Immature natural killer cell (primary cell): Measurements from ENCODE around the gene IFI44L. TPM values are rescaled to one million over a fixed set of nuclear protein-coding genes. Genes with fewer than 3 reads are reported as not detected.

Experiments used
- DNase-seq, 3 donors: peaks; one replicate each; pipeline ENCODE4 v3.0.0; 2022; ENCODE audit warnings: mixed read lengths in 1 of 3
- H3K27ac Mint-ChIP-seq, 6 donors: one replicate each; pipeline ENCODE4 v1.8.0; 2020; ENCODE audit warnings: mixed read lengths in 6 of 6, mild to moderate bottlenecking in 5 of 6, inconsistent platforms in 4 of 6, moderate library complexity in 3 of 6
- H3K27me3 Mint-ChIP-seq, 3 donors: one replicate each; pipeline ENCODE4 v1.8.0; 2020 to 2021; ENCODE audit warnings: low read depth in 3 of 3, mild to moderate bottlenecking in 3 of 3, mixed read lengths in 3 of 3, moderate library complexity in 3 of 3, inconsistent platforms in 1 of 3
- H3K36me3 Mint-ChIP-seq, 3 donors: one replicate each; pipeline ENCODE4 v1.8.0; 2020; ENCODE audit warnings: mixed read lengths in 3 of 3, inconsistent platforms in 2 of 3, mild to moderate bottlenecking in 2 of 3
- H3K4me1 Mint-ChIP-seq, 2 donors: one replicate each; pipeline ENCODE4 v1.8.0; 2020; ENCODE audit warnings: inconsistent platforms in 2 of 2, mild to moderate bottlenecking in 2 of 2, mixed read lengths in 2 of 2, moderate library complexity in 1 of 2
- H3K4me3 Mint-ChIP-seq, 5 donors: one replicate each; pipeline ENCODE4 v1.8.0; 2020; ENCODE audit warnings: mild to moderate bottlenecking in 5 of 5, mixed read lengths in 5 of 5, inconsistent platforms in 3 of 5, moderate library complexity in 3 of 5
- H3K9me3 Mint-ChIP-seq, 6 donors: one replicate each; pipeline ENCODE4 v1.8.0; 2020; ENCODE audit warnings: mild to moderate bottlenecking in 6 of 6, mixed read lengths in 6 of 6, inconsistent platforms in 4 of 6, moderate library complexity in 3 of 6
- polyA plus RNA-seq, 3 donors: library from polyadenylated mRNA; unstranded; fragments of 300-500 nt; fragmentation: Illumina TruSeq; gene quantifications; one replicate each; pipeline ENCODE4 v1.2.3, GENCODE V29; 2021

The IFI44L gene
- polyA plus RNA-seq, 3 donors from 2014 or later, result 0.59 to 6.0 (median 4.6) TPM

- H3K4me3 Mint-ChIP-seq, result peak overlapping the region in 3 of 5 donors; percentile 14 to 51 (median 39)
- no peaks in the 10 kb centered on the region for H3K9me3 Mint-ChIP-seq
- peaks cover 28 to 50% of the 10 kb centered on the region in 2 donors for H3K4me1 Mint-ChIP-seq
- no peaks in the 10 kb centered on the region for H3K36me3 Mint-ChIP-seq
- H3K27me3 Mint-ChIP-seq, result peaks cover 0 to 6% (median 0%) of the 10 kb centered on the region in 3 donors
- peak overlapping the region in 1 of 6 donors; percentile 36 for H3K27ac Mint-ChIP-seq
- DNase-seq, result peak; percentile 63 to 68 (median 68)
Measured at GRCh38 chr1:78617615-78618026, 2.6 kb upstream of the IFI44L start.

DNA sequence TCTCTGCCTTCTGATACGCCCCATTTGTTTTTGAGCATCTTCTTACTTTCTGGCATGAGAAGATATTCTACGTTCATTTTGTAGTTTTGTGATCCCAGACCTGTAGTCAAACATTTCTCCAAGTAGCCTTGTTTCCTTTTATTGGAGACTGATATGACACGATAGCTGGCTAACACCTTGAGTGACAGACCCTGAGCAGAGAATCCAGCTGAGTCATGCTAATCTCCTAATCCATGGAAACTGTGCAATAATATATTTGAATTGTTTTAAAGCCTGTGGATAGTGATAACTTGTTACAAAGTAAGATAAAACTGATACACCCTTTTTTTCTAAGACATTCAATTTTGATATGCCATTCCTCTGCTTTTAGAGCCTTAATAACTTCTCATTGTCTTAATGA is 1.2 kb upstream of the IFI44L start:
- Mint-ChIP-seq H3K27ac (peak overlapping the region; percentile 14 to 84 (median 76)), H3K9me3 (no peaks in the 10 kb centered on the region), H3K36me3 (peaks cover 0 to 6% (median 0%) of the 10 kb centered on the region in 3 donors), H3K27me3 (peaks cover 0 to 6% (median 0%) of the 10 kb centered on the region in 3 donors), H3K4me3 (peak overlapping the region in 3 of 5 donors; percentile 4 to 37 (median 20)), H3K4me1 (peaks cover 32 to 65% of the 10 kb centered on the region in 2 donors)
- DNase-seq, result no peak

DNA sequence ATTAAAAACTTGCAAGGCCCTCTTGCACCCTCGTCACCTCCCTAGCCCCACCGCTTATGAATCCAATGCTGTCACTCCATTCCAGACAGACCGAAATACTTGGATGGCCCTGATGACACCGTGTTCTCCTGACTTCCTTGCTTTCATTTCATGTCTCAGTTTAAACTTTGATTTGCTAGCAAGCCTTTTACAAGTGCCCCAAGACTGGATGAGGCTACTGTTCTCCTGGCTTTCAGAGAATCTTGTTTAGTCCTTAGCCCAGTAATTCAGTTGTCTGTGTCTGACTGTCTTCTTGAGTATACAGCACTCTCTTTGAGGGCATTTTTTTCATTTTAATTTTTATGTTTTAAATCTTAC is 824 bp upstream of the IFI44L start:
- DNase-seq, result no peak
- Mint-ChIP-seq H3K4me3 (peak overlapping the region; percentile 76 to 88 (median 77)), H3K9me3 (no peaks in the 10 kb centered on the region), H3K36me3 (peaks cover 0 to 10% (median 3%) of the 10 kb centered on the region in 3 donors), H3K4me1 (peaks cover 32 to 68% of the 10 kb centered on the region in 2 donors), H3K27me3 (peaks cover 0 to 6% (median 0%) of the 10 kb centered on the region in 3 donors), H3K27ac (peak overlapping the region; percentile 14 to 84 (median 76))

DNA sequence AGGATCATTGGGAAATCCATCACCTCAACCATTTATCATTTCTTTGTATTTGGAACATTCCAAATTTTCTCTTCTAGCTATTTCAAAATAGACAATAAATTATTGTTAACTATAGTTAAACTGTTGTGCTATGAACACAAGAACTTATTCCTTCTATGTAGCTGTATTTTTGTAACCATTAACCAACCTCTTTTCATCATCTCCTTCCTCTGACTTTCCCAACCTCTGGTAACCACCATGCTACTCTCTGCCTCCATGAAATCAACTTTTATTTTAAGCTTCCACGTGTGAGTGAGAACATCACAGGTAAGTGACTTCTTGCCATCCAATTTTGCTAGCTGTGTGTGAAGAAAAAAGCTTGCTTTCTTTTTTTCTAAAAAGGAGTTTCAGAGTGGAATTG is 418 bp downstream of the IFI44L start:
- peaks cover 0 to 15% (median 3%) of the 10 kb centered on the region in 3 donors for H3K36me3 Mint-ChIP-seq
- H3K4me3 Mint-ChIP-seq, result peak overlapping the region; percentile 76 to 88 (median 77)
- no peaks in the 10 kb centered on the region for H3K9me3 Mint-ChIP-seq
- H3K4me1 Mint-ChIP-seq, result peaks cover 32 to 81% of the 10 kb centered on the region in 2 donors
- H3K27ac Mint-ChIP-seq, result peak overlapping the region; percentile 41 to 89 (median 76)
- no peak for DNase-seq
- H3K27me3 Mint-ChIP-seq, result peaks cover 0 to 4% (median 0%) of the 10 kb centered on the region in 3 donors

GRCh38 chr1:78622548-78622947 is 2.3 kb downstream of the IFI44L start:
- Mint-ChIP-seq H3K9me3 (no peaks in the 10 kb centered on the region), H3K36me3 (peaks cover 0 to 21% (median 3%) of the 10 kb centered on the region in 3 donors), H3K27ac (peak overlapping the region in 3 of 6 donors; percentile 26 to 34 (median 32)), H3K4me3 (peak overlapping the region in 4 of 5 donors; percentile 26 to 80 (median 40)), H3K27me3 (peaks cover 0 to 6% (median 0%) of the 10 kb centered on the region in 3 donors), H3K4me1 (peaks cover 31 to 89% of the 10 kb centered on the region in 2 donors)
- DNase-seq, result no peak

- H3K36me3 Mint-ChIP-seq, result peaks cover 0 to 26% (median 3%) of the 10 kb centered on the region in 3 donors
- peak overlapping the region in 2 of 5 donors; percentile 23 to 54 for H3K4me3 Mint-ChIP-seq
- H3K4me1 Mint-ChIP-seq, result peaks cover 25 to 75% of the 10 kb centered on the region in 2 donors
- H3K9me3 Mint-ChIP-seq, result no peaks in the 10 kb centered on the region
- H3K27me3 Mint-ChIP-seq, result peaks cover 0 to 6% (median 0%) of the 10 kb centered on the region in 3 donors
- peak overlapping the region in 2 of 6 donors; percentile 38 to 62 for H3K27ac Mint-ChIP-seq
- DNase-seq, result no peak
Measured at GRCh38 chr1:78624035-78624434, 3.8 kb downstream of the IFI44L start.

DNA sequence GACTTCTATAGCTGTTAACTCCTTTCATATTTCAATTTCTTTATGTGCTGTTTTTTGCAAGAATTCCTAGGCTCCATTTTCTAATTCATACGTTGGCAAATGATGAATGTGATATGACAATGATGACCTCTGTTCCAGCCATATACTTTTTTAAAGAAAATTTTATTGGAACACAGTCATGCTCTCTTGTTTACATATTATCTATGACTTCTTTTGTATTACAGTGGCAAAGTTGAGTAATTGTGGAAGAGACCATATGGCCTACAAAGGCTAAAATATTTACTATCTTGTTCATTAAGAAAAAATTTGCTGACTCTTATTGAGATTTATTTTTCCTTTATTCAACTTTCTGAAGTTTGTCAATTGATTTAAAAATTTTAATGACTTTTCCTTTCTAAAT is 7.1 kb downstream of the IFI44L start:
- Mint-ChIP-seq H3K27me3 (peaks cover 0 to 2% (median 0%) of the 10 kb centered on the region in 3 donors), H3K9me3 (no peaks in the 10 kb centered on the region), H3K4me3 (no peak overlapping the region), H3K36me3 (peaks cover 0 to 34% (median 3%) of the 10 kb centered on the region in 3 donors), H3K4me1 (peaks cover 7 to 46% of the 10 kb centered on the region in 2 donors), H3K27ac (no peak overlapping the region)
- no peak for DNase-seq

DNA sequence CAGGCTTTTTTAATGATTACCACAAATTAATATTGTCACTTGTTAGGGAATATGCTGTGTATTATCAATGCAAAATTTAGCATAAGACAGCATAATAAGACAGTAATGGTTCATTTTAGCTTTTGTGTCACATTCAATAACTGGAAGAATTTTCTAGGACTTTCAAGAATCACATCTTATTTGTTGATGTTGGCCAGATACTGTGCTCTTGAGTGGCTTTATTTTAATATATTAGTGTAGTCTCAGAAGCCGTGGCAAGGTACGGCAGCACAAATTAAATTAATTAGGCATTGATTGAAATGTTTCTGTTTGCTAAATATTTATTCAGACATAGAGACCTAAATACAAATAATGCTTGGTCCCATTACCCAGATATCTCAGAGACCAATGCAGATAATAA is 10.4 kb downstream of the IFI44L start:
- Mint-ChIP-seq H3K36me3 (peaks cover 0 to 29% (median 3%) of the 10 kb centered on the region in 3 donors), H3K4me1 (peaks cover 0 to 13% of the 10 kb centered on the region in 2 donors)

DNA sequence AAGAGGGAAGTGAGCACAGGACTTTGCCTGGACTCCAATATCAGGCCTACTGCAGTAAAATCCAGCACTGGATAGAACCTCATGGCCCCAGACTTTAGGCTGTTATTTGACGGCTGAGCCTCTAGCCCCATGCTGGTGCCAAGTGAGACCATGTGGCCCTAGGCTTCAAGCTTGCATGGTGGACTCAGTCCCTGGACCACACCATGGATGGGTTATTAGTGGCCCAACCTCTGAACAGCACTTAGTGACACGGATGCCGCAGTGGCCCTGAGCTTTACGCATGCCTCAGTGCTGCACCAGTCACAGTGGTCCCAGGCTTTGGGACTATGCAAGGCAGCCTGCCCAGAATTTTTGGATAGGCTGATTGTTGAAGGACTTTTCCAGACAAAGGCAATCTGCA is 13.0 kb downstream of the IFI44L start:
- no peak overlapping the region for H3K4me3 Mint-ChIP-seq
- H3K4me1 Mint-ChIP-seq, result no peaks in the 10 kb centered on the region
- peaks cover 0 to 1% (median 0%) of the 10 kb centered on the region in 3 donors for H3K27me3 Mint-ChIP-seq
- peaks cover 0 to 43% (median 10%) of the 10 kb centered on the region in 3 donors for H3K36me3 Mint-ChIP-seq
- DNase-seq, result no peak
- H3K27ac Mint-ChIP-seq, result no peak overlapping the region
- H3K9me3 Mint-ChIP-seq, result peaks cover 0 to 2% (median 0%) of the 10 kb centered on the region in 6 donors

More for the DNA sequence above, 10.4 kb downstream of the IFI44L start:
- H3K4me3 Mint-ChIP-seq, result no peak overlapping the region
- H3K27me3 Mint-ChIP-seq, result peaks cover 0 to 2% (median 0%) of the 10 kb centered on the region in 3 donors
- no peak for DNase-seq
- no peak overlapping the region for H3K27ac Mint-ChIP-seq
- H3K9me3 Mint-ChIP-seq, result peaks cover 0 to 2% (median 0%) of the 10 kb centered on the region in 6 donors

DNA sequence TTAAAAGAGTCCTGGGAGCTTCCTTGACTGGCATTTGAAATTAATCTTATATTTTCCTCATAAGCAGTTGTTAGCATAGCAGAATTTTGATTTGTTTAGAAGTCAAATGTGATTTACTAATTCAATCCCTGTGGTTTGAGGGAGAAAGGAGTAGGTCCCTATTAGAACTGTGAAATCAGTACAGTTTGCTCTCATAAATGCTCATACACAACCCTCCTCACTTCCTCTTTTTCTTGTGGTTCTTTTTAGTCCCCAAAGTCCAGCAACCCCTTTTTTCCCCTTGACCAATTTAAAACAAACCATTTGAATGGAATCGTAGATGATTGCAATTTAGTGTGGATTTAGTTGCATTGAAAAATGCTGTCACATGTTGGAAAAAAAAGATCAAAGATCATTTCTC is 20.2 kb downstream of the IFI44L start:
- Mint-ChIP-seq H3K4me1 (peaks cover 13 to 17% of the 10 kb centered on the region in 2 donors), H3K36me3 (peaks cover 4 to 71% (median 28%) of the 10 kb centered on the region in 3 donors)
- DNase-seq, result no peak

GRCh38 chr1:78641558-78641957 is 21.3 kb downstream of the IFI44L start:
- DNase-seq, result no peak
- Mint-ChIP-seq H3K4me1 (peaks cover 24 to 28% of the 10 kb centered on the region in 2 donors), H3K27me3 (peaks cover 0 to 2% (median 1%) of the 10 kb centered on the region in 3 donors), H3K36me3 (peaks cover 4 to 66% (median 24%) of the 10 kb centered on the region in 3 donors), H3K4me3 (no peak overlapping the region), H3K9me3 (peaks cover 0 to 4% (median 0%) of the 10 kb centered on the region in 6 donors), H3K27ac (no peak overlapping the region)

More for the DNA sequence above, 20.2 kb downstream of the IFI44L start:
- no peak overlapping the region for H3K4me3 Mint-ChIP-seq
- peaks cover 0 to 2% (median 1%) of the 10 kb centered on the region in 3 donors for H3K27me3 Mint-ChIP-seq
- peaks cover 0 to 4% (median 0%) of the 10 kb centered on the region in 6 donors for H3K9me3 Mint-ChIP-seq
- no peak overlapping the region for H3K27ac Mint-ChIP-seq

DNA sequence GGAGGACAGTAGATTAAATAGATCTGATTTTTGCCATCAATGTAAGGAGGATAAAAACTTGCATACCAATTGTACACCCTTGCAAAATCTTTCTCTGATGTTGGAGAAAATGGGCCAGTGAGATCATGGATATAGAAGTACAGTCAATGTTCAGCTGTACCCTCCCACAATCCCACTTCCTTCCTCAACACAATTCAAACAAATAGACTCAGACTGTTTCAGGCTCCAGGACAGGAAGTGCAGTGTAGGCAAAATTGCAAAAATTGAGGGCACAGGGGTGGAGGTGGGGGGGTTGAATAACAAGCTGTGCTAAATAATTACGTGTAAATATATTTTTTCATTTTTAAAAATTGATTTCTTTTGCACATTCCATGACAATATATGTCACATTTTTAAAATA is 25.5 kb downstream of the IFI44L start:
- Mint-ChIP-seq H3K4me3 (peak overlapping the region in 4 of 5 donors; percentile 26 to 58 (median 44)), H3K4me1 (peaks cover 53 to 68% of the 10 kb centered on the region in 2 donors), H3K27me3 (peaks cover 0 to 2% (median 2%) of the 10 kb centered on the region in 3 donors), H3K9me3 (peaks cover 0 to 5% (median 0%) of the 10 kb centered on the region in 6 donors), H3K27ac (peak overlapping the region in 5 of 6 donors; percentile 9 to 78 (median 71)), H3K36me3 (peaks cover 4 to 30% (median 15%) of the 10 kb centered on the region in 3 donors)
- no peak for DNase-seq

DNA sequence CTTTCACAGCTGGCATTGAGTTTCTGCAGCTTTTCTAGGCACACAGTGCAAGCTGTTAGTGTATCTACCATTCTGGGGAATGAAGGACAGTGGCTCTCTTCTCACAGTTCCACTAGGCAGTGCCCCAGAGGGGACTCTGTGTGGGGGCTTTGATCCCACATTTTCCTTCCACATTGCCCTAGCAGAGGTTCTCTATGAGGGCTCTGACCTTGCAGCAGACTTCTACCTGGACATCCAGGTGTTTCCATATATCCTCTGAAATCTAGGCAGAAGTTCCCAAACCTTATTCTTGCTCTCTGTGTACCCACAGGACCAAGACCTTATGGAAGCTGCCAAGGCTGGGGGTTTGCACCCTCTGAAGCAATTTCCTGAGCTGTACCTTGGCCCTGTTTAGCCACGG is 27.0 kb downstream of the IFI44L start:
- no peak for DNase-seq
- Mint-ChIP-seq H3K27me3 (peaks cover 0 to 2% (median 0%) of the 10 kb centered on the region in 3 donors), H3K36me3 (peaks cover 0 to 17% (median 9%) of the 10 kb centered on the region in 3 donors), H3K4me1 (peaks cover 68 to 82% of the 10 kb centered on the region in 2 donors), H3K27ac (no peak overlapping the region), H3K9me3 (peaks cover 0 to 5% (median 0%) of the 10 kb centered on the region in 6 donors), H3K4me3 (no peak overlapping the region)

- peaks cover 0 to 5% (median under 1%) of the 10 kb centered on the region in 3 donors for H3K36me3 Mint-ChIP-seq
- peak; percentile 50 to 63 (median 61) for DNase-seq
- H3K27me3 Mint-ChIP-seq, result peaks cover 0 to 2% (median 0%) of the 10 kb centered on the region in 3 donors
- peaks cover 70 to 93% of the 10 kb centered on the region in 2 donors for H3K4me1 Mint-ChIP-seq
- H3K4me3 Mint-ChIP-seq, result peak within 1 kb of the TSS; percentile 82 to 93 (median 90)
- peak within 1 kb of the TSS; percentile 74 to 91 (median 81) for H3K27ac Mint-ChIP-seq
- H3K9me3 Mint-ChIP-seq, result peaks cover 0 to 5% (median 0%) of the 10 kb centered on the region in 6 donors
Measured at GRCh38 chr1:78649628-78650027, 29.4 kb downstream of the IFI44L start, which contains the start of gene IFI44. Gene IFI44 (plus strand): TSS chr1:78649831. CDS start chr1:78650196, 365 bp downstream.
